IgD-negative memory B cell (primary cell): Measurements from ENCODE around the gene ADAMTS1. TPM values are rescaled to one million over a fixed set of nuclear protein-coding genes. Genes with fewer than 3 reads are reported as not detected.

Experiments
- H3K27ac Mint-ChIP-seq, 3 donors: one replicate each; pipeline ENCODE4 v1.8.0; 2020 to 2022; ENCODE audit warnings: mild to moderate bottlenecking in 3 of 3, mixed read lengths in 3 of 3, moderate library complexity in 1 of 3
- H3K27me3 Mint-ChIP-seq: one replicate; pipeline ENCODE4 v1.8.0; 2021; ENCODE audit warnings: mixed read lengths
- H3K36me3 Mint-ChIP-seq: one replicate; pipeline ENCODE4 v1.8.0; 2020; ENCODE audit warnings: mild to moderate bottlenecking, mixed read lengths
- H3K4me1 Mint-ChIP-seq, 3 donors: one replicate each; pipeline ENCODE4 v1.8.0; 2020 to 2022; ENCODE audit warnings: mixed read lengths in 3 of 3, mild to moderate bottlenecking in 1 of 3
- H3K4me3 Mint-ChIP-seq, 4 donors: one replicate each; pipeline ENCODE4 v1.8.0; 2020 to 2022; ENCODE audit warnings: mild to moderate bottlenecking in 4 of 4, mixed read lengths in 4 of 4, moderate library complexity in 3 of 4
- H3K9me3 Mint-ChIP-seq, 3 donors: one replicate each; pipeline ENCODE4 v1.8.0; 2020 to 2021; ENCODE audit warnings: mixed read lengths in 3 of 3, mild to moderate bottlenecking in 1 of 3
- polyA plus RNA-seq: library from polyadenylated mRNA; unstranded; fragments of 300-500 nt; fragmentation: Illumina TruSeq; gene quantifications from one replicate; pipeline ENCODE4 v1.2.3, GENCODE V29; 2021

Gene ADAMTS1
- polyA plus RNA-seq, 1 donor from 2014 or later: not detected

- no peaks in the 10 kb centered on the region for H3K36me3 Mint-ChIP-seq
- H3K9me3 Mint-ChIP-seq: no peaks in the 10 kb centered on the region
- H3K4me1 Mint-ChIP-seq: no peaks in the 10 kb centered on the region
- H3K27ac Mint-ChIP-seq: no peak overlapping the region
- H3K4me3 Mint-ChIP-seq: no peak overlapping the region
- no peaks in the 10 kb centered on the region for H3K27me3 Mint-ChIP-seq
Measured at GRCh38 chr21:26811482-26811881, 33.7 kb downstream of the ADAMTS1 start.

- Mint-ChIP-seq H3K4me3 (no peak overlapping the region), H3K27me3 (no peaks in the 10 kb centered on the region), H3K4me1 (no peaks in the 10 kb centered on the region), H3K9me3 (no peaks in the 10 kb centered on the region), H3K27ac (no peak overlapping the region), H3K36me3 (no peaks in the 10 kb centered on the region)
Measured at GRCh38 chr21:26810676-26811415, 34.4 kb downstream of the ADAMTS1 start.

GRCh38 chr21:26810266-26810665, 34.9 kb downstream of the ADAMTS1 start:
- Mint-ChIP-seq H3K27me3 (no peaks in the 10 kb centered on the region), H3K27ac (no peak overlapping the region), H3K4me1 (no peaks in the 10 kb centered on the region), H3K4me3 (no peak overlapping the region), H3K9me3 (no peaks in the 10 kb centered on the region), H3K36me3 (no peaks in the 10 kb centered on the region)

- Mint-ChIP-seq H3K27ac (no peak overlapping the region), H3K4me3 (no peak overlapping the region), H3K4me1 (no peaks in the 10 kb centered on the region), H3K27me3 (no peaks in the 10 kb centered on the region), H3K9me3 (no peaks in the 10 kb centered on the region), H3K36me3 (no peaks in the 10 kb centered on the region)
Measured at GRCh38 chr21:26809745-26810144, 35.5 kb downstream of the ADAMTS1 start.

GRCh38 chr21:26806801-26807295, 38.4 kb downstream of the ADAMTS1 start:
- H3K4me3 Mint-ChIP-seq: no peak overlapping the region
- H3K27me3 Mint-ChIP-seq: no peaks in the 10 kb centered on the region
- H3K27ac Mint-ChIP-seq: no peak overlapping the region
- no peaks in the 10 kb centered on the region for H3K36me3 Mint-ChIP-seq
- no peaks in the 10 kb centered on the region for H3K4me1 Mint-ChIP-seq
- H3K9me3 Mint-ChIP-seq: peaks cover 0 to 1% (median 0%) of the 10 kb centered on the region in 3 donors

- Mint-ChIP-seq H3K27me3 (no peaks in the 10 kb centered on the region), H3K4me1 (no peaks in the 10 kb centered on the region), H3K27ac (no peak overlapping the region), H3K9me3 (peaks cover 0 to 1% (median 0%) of the 10 kb centered on the region in 3 donors), H3K36me3 (no peaks in the 10 kb centered on the region), H3K4me3 (no peak overlapping the region)
Measured at GRCh38 chr21:26804895-26805609, 40.2 kb downstream of the ADAMTS1 start.

- no peaks in the 10 kb centered on the region for H3K36me3 Mint-ChIP-seq
- peaks cover 1% of the 10 kb centered on the region for H3K27me3 Mint-ChIP-seq
- no peak overlapping the region for H3K4me3 Mint-ChIP-seq
- no peaks in the 10 kb centered on the region for H3K4me1 Mint-ChIP-seq
- no peak overlapping the region for H3K27ac Mint-ChIP-seq
- peaks cover 0 to 3% (median 1%) of the 10 kb centered on the region in 3 donors for H3K9me3 Mint-ChIP-seq
Measured at GRCh38 chr21:26801498-26801897, 43.7 kb downstream of the ADAMTS1 start.

- H3K4me3 Mint-ChIP-seq: no peak overlapping the region
- peaks cover 0 to 3% (median 1%) of the 10 kb centered on the region in 3 donors for H3K9me3 Mint-ChIP-seq
- no peaks in the 10 kb centered on the region for H3K4me1 Mint-ChIP-seq
- H3K36me3 Mint-ChIP-seq: no peaks in the 10 kb centered on the region
- peaks cover 2% of the 10 kb centered on the region for H3K27me3 Mint-ChIP-seq
- no peak overlapping the region for H3K27ac Mint-ChIP-seq
Measured at GRCh38 chr21:26800970-26801431, 44.2 kb downstream of the ADAMTS1 start.

GRCh38 chr21:26800455-26800854, 44.8 kb downstream of the ADAMTS1 start:
- no peak overlapping the region for H3K4me3 Mint-ChIP-seq
- H3K27ac Mint-ChIP-seq: no peak overlapping the region
- H3K27me3 Mint-ChIP-seq: peaks cover 3% of the 10 kb centered on the region
- H3K9me3 Mint-ChIP-seq: peaks cover 0 to 3% (median 1%) of the 10 kb centered on the region in 3 donors
- no peaks in the 10 kb centered on the region for H3K36me3 Mint-ChIP-seq
- no peaks in the 10 kb centered on the region for H3K4me1 Mint-ChIP-seq

- Mint-ChIP-seq H3K9me3 (peaks cover 0 to 3% (median 1%) of the 10 kb centered on the region in 3 donors), H3K4me3 (no peak overlapping the region), H3K27me3 (peaks cover 3% of the 10 kb centered on the region), H3K27ac (no peak overlapping the region), H3K4me1 (no peaks in the 10 kb centered on the region), H3K36me3 (no peaks in the 10 kb centered on the region)
Measured at GRCh38 chr21:26800001-26800400, 45.2 kb downstream of the ADAMTS1 start.

- H3K4me3 Mint-ChIP-seq: no peak overlapping the region
- H3K4me1 Mint-ChIP-seq: no peaks in the 10 kb centered on the region
- H3K36me3 Mint-ChIP-seq: no peaks in the 10 kb centered on the region
- H3K27me3 Mint-ChIP-seq: peaks cover 3% of the 10 kb centered on the region
- H3K9me3 Mint-ChIP-seq: peaks cover 0 to 3% (median under 1%) of the 10 kb centered on the region in 3 donors
- no peak overlapping the region for H3K27ac Mint-ChIP-seq
Measured at GRCh38 chr21:26798856-26799751, 46.1 kb downstream of the ADAMTS1 start.

GRCh38 chr21:26797878-26798456, 47.2 kb downstream of the ADAMTS1 start:
- no peak overlapping the region for H3K4me3 Mint-ChIP-seq
- H3K4me1 Mint-ChIP-seq: no peaks in the 10 kb centered on the region
- peaks cover 0 to 9% (median 5%) of the 10 kb centered on the region in 3 donors for H3K9me3 Mint-ChIP-seq
- H3K27ac Mint-ChIP-seq: no peak overlapping the region
- H3K27me3 Mint-ChIP-seq: peaks cover 3% of the 10 kb centered on the region
- H3K36me3 Mint-ChIP-seq: no peaks in the 10 kb centered on the region

- H3K36me3 Mint-ChIP-seq: no peaks in the 10 kb centered on the region
- H3K4me1 Mint-ChIP-seq: no peaks in the 10 kb centered on the region
- H3K27me3 Mint-ChIP-seq: peaks cover 3% of the 10 kb centered on the region
- no peak overlapping the region for H3K4me3 Mint-ChIP-seq
- no peak overlapping the region for H3K27ac Mint-ChIP-seq
- H3K9me3 Mint-ChIP-seq: peaks cover 0 to 9% (median 8%) of the 10 kb centered on the region in 3 donors
Measured at GRCh38 chr21:26795866-26796329, 49.3 kb downstream of the ADAMTS1 start.

GRCh38 chr21:26795412-26795805, 49.8 kb downstream of the ADAMTS1 start:
- Mint-ChIP-seq H3K27ac (no peak overlapping the region), H3K4me3 (no peak overlapping the region), H3K4me1 (no peaks in the 10 kb centered on the region), H3K9me3 (peaks cover 0 to 9% (median 8%) of the 10 kb centered on the region in 3 donors), H3K27me3 (peaks cover 3% of the 10 kb centered on the region), H3K36me3 (no peaks in the 10 kb centered on the region)
